Frontal cortex (tissue), 4 donors: ENCODE measurements around the gene GRIK4. TPM values are rescaled to one million over a fixed set of nuclear protein-coding genes. Genes with fewer than 3 reads are reported as not detected.

Experiments
- DNase-seq, 2 donors: peaks; one replicate each; pipeline ENCODE4 v3.0.0; 2012; ENCODE audit warnings: low spot score in 2 of 2
- FAIRE-seq: peaks from 2 replicates; lab custom pipeline; 2012; peaks lifted over from hg19 to GRCh38; lab: Jason Lieb, UNC
- total RNA-seq: library from RNA; depleted of rRNA; stranded (reverse); fragments of >200 nt; gene quantifications from one replicate; pipeline ENCODE4 v1.2.3, GENCODE V29; 2014
- donor health status: control.
- donor health status: control.
- donor health status: control.

Gene GRIK4
- total RNA-seq, 1 donor from 2014 or later, result 3.3 TPM

DNA sequence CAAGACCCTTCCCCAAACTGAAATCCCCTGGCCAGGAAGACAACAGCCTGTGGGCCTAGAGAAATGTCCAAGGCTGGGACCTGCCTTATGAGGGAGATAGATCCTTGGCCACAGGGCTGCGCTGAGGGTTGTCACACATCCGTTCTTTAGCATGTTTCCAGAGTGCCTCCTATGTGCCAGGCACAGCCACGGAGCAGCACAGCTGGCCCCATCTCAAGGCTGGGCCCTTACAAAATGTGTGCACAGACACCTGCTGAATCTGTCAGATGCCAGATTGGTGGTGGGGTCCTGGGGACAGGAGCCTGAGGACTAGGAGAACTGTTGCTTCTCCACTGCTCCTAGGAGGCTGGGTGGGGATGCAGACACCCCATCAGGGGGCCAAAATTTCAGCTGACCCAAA is 11.2 kb downstream of the GRIK4 start:
- FAIRE-seq, result no peak
- DNase-seq, result no peak

DNA sequence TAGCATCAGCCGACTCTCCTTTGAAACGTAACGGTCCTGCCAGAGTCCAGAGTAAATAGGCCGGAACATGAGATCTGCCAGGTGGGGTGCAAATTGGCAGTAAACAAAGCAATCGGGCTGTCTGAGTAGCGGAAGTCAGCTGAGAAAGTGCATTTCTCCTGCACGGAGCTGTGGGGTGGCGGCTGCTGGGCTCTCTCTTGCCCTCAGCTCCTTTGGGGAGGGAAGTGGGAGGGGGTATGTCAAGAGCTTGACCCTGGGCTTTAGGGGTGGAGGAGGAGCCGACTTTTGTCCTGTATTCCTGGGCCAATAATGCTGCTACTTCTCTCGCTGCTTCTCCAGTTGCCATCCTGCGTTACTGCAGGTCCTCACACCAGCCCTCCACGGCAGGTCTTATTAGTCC is 11.6 kb downstream of the GRIK4 start:
- DNase-seq (no peak), FAIRE-seq (no peak)

DNA sequence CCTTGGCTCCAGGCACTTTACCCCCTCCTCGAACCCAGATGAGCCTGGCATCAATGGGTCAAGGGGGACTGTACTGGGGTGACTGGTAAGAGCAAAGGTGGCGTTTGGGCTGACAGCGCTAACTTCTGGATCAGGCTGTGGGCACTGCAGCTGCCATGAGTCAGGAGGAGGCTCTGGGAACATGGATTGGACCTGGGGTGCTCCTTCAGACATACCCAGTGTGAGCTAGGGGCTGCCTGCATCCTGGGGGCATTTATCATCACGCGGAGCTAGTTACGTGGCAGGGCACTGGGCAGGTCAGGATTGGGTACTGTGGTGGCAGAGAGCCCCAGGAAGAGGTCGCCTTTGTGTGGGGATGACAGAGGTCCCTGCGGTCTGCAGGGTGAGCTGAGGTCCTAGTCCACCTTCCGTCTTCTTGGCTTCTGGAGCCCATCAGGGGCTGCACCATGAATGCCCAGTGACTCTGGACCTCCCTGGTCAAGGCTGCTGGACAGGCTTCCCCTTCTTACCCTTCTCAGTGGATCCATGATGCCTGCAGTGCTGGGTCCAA is 13.1 kb downstream of the GRIK4 start:
- FAIRE-seq, result no peak

DNA sequence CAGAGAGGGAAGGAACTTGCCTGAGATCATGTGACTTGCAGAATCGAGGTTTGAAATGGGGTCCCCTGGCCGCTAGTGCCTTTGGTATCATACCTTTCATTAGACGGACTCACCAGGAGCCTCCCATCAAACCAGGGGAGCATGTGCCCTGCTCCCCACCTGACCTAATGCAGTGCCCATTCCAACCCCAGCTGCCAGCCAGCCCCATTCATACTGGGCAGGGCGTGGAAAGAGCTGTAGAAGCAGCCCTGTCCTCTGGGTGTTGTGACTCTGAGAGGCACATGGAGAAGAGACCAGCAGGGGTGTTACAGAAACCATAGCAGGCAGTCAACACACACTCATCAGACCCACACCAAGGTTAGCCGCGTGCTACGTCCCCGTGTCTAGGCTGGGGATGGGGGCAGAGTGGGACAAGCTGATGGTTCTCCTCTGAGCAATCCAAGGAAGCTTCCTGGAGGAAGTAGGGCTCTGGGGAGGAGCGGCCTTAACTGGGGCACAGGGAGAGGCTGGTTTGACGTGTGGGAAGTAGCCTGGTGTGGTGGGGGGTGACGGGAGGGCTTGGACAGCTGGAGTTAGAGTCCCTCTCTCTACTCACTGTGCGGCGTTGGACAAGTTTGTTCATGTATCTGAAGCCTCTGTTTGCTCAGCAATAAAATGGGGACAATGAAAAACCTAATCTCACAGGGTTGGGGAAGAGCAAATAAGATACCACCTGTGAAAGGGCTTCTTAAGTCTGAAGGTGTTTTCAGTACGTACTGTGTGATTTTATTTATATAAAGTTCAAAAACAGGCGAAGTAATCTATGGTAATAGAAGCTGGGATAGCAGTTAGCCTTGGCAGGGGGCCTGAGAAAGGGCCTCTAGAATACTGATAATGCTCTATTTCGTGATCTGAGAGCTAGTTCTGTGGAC is 14.0 kb downstream of the GRIK4 start:
- FAIRE-seq, result no peak
- DNase-seq, result no peak

More for the DNA sequence above, 13.1 kb downstream of the GRIK4 start:
- DNase-seq, result no peak

DNA sequence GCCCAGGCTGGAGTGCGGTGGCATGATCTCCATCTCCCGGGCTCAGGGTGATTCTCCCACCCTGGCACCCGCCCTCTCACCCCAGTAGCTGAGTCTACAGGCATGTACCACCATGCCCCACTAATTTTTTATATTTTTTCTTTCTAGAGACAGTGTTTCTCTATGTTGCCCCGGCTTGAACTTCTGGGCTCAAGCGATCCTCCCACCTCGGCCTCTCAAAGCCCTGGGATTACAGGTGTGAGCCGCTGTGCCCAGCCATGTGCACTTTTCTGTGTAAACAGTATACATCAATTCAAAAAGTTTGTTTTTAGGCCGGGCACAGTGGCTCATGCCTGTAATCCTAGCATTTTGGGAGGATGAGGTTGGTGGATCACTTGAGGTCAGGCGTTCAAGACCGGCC is 14.7 kb downstream of the GRIK4 start:
- DNase-seq, result no peak
- no peak for FAIRE-seq

DNA sequence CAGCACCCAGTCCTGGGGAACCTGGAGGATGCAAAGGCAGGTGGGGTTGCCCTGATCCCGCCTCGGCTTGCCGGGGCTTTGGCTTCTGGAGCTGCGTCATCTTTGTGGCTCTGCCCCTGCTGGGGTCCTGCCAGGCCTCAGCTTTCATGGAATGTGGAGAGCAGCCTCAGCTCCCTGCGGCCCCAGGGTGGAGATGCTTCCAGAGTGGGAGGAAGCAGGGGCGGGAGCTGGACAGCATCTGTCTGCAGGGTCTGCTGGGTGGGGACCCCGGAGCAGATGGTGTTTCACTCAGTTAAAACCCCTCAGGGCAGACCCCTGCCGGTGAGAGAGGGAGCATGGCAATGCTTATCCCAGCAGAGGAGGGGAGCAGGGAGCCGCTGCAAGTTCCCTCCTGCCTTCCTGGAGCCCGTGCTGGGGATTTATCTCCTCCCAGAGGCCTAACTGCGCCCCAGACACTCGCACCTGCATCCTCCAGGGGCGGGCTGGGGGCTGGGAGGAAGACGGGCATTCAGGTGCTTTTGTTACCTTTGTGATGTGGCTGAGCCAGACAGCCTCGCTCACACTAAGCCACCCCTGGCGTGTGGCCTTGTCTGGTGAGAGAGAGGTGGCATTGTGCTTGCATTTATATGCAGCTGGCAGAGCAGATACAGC is 15.7 kb downstream of the GRIK4 start:
- FAIRE-seq (no peak), DNase-seq (no peak)

DNA sequence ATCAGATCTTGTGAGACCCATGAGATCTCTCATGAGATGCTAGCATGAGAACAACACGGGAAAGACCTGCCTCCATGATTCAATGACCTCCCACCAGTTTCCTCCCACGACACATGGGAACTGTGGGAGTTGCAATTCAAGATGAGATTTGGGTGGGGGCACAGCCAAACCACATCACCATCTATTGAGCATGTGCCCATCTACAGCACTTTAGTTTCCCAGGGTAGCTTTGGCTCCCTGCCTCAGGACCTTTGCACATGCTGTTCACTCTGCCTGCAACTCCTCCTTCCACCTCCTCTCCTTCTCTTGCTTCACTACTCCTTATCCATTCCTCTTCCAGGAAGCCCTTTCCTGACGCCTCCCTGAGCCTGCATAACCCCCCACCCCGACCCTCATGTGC is 17.2 kb downstream of the GRIK4 start:
- DNase-seq (no peak), FAIRE-seq (no peak)

DNA sequence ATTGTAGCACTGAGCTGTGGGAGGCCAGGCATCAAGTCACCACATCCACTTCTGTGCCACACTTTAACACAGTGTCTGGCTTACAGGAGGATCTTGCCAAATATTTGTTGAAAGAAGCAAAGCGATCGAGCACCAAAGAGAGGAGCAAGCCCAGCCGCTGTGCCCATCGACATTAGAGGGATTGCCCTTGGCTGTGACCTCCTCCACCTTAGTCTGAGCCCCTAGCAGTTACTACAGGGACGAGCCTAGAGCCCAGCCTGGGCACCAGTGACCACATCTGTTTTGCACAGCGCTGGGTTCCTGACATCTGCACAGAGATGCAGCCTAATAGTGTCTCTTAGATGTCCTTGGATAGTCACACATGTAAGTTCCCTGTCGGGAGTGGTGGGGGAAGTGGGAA is 17.7 kb downstream of the GRIK4 start:
- FAIRE-seq, result no peak
- DNase-seq, result no peak

DNA sequence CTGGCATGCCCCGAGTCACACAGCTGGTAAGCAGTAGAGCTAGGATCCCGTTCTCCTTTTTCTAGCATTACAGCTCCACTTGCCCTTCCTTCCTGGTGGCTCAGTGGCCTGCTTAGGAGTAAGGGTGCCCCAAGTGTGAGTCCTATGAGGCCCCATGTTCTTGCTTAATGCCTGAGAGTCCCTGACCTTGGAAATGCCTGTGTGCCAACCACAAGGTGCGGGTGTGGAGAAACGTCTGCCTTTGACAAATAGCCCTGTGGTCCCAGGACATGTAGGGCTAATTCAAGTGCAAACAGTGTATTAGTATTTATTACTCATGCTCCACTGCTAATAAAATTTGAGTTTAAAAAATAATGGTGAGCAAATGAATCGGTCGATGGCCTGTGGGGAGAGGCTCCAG is 18.4 kb downstream of the GRIK4 start:
- no peak for FAIRE-seq
- DNase-seq, result no peak

DNA sequence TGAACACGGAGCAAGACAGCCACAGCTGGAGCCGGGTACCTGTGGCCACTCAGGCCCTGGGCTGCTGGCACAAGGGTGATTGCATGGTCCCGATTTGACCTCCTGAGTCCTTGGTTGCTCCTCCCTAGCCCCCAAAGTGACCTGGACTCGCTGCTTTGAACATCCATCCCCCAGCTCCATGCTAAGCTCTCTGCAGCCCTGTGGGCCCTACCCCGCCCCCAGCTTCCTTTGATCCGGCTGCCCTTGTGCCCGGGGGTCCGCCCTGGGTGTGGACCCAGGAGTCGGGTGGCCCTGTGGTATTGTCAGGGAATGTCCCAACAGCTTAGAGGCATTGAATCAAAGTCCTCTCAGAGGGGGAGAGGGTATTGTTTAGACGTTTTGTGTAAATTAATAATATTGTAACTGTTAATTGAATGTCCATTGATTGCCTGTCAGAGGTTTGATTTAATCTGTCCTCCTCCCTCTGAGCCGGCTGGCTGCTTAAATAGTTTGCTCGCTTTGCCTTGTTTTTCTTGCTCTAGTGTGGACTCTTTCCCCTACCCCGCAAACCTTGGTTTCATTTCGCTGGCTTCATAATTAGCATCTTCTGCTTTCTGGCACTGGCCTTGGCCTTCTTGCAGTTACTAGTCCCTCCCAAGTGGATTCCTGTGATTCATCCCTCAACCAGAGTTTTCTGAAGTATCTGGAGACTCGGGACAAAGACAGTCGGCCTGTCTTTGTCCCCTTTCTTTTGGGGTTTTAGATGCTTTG is 20.7 kb downstream of the GRIK4 start:
- FAIRE-seq, result no peak
- no peak for DNase-seq

DNA sequence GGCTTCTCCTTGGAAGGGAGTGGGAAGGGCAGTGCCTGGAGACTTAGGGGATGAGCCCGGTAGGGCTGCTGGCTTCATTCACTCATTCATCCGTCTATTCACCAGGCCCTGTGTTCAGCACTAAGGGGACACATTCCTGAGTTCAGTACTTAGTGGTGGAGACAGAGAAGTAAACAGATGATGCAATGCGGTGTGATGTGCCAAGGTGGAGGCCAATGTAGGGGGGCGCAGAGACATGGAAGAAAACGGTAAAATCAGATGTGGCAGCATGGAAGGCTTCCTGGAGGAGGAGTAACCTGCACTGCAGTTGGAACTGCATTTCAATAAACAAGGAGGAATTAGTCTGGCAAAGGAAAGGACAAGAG is 21.3 kb downstream of the GRIK4 start:
- no peak for DNase-seq

DNA sequence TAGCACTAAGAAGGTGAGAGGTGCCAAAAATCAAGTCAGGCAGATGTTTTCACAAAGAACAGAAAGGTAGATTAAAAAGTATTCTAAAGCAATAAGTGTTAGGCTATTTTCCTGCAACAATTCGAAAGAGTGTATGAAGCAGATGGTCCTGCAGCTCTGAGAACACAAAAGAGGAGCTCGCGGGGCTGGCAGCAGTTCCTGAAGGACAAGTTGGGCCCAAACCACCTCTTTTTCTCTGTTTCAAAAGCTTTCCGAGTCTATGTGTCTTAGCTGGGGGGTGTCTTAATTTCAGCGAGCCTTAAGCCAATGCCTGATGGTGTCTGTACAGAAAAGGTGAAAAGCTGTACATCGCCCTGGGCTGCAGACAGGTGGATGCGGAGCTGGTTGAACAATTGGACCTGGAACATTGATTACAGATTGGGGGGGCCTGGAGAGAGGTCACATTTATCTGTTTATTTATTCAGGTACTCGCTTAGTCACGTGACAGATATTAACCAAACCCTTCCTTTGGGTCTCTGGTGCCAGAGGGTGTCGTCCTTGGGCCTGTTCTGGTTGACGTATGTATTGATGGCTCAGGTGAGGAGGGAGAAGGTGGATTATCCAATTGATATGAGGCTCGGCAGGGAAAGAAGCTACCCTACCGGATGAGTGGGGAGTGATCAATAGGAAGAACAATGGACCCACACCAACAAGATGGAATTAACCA is 24.7 kb downstream of the GRIK4 start:
- DNase-seq (no peak), FAIRE-seq (no peak)

More for the DNA sequence above, 21.3 kb downstream of the GRIK4 start:
- FAIRE-seq, result no peak

DNA sequence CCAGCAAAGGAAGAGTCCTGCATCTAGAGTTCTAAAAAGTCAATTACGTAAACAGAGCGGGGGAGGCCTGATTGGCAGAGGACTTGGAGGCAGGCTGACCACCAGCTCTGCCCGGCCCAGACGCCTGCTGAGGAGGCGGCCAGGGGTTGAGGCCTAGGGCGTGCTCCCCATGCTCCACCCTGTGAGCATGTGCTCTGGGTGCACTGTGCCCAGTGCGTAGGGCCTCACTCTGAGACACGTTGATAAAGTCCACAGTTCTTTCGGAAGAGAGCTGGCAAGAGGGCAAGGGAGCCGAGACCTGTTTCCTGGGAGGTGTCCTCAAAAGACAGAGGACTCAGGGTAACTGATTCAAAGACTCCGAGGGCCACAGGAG is 25.2 kb downstream of the GRIK4 start:
- no peak for DNase-seq
- no peak for FAIRE-seq

DNA sequence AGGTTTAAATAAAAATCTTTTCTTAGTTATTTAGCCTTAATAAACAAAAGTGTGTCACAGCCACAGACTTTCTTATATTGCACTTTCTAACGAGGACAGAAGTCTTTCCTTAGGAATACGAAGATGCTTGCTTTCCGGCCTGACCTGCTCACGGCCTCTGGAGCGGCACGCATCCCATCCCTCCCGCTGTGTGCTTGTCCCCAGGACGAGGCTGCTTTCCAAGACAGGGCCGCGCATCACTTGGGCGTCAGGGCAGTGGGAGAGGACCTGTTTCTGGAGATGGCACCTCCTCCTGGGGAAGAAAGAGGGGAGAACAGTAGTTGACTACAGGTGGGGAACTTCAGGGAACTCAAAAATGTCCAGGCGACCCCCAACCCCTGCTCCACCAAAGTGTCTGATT is 26.4 kb downstream of the GRIK4 start:
- no peak for DNase-seq
- FAIRE-seq, result no peak

DNA sequence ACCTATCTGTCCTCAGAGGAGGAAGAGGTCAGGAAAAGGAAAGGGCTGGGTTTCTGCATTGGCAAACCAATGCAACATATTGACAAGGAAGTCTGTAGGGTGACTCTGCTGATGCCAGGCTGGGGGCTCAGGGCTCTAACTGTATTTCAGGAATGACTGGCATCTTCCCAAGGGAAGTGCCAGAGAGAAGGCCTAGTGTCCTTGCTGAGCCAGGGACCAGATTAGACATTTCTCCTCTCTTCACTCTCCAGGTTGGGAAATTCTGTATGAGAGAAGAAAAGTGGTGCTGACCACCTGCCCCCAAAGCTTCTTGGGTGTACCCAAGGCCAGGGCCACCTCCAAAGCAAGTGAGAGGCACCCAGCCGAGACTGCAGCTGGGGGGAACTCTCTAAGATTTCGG is 27.2 kb downstream of the GRIK4 start:
- no peak for FAIRE-seq
- DNase-seq, result no peak

DNA sequence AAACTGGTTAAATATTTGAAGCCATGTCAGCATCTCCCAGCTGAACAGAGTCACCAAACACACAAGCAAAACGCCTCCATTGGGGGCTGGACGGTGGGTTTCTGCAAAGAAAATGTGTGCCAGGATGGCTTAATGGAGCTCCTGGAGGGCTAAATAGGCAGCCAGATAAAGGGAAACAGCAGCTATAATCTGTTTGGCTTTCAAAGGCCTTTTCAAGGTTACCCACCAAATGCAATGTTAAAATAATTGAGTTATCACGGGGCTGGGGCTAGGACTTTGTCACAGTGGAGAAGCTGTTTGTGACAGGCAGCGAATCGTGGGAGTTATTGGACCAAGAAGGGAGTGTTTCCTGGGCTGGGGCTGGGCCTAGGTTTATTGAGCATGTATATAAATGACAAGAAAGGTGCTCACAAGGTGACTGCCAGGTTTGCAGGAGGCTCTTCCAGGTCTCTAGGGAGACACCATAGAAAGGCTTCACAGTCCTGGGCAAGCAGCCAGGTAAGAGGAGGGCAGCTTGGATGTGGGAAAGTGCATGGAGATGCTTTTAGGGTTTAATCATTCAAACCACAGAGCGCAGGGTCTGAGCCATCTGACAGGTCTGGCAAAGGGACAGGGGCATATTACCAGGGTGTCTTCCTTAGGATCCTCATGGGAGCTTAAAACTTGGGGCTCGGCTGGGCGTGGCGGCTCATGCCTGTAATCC is 28.3 kb downstream of the GRIK4 start:
- DNase-seq, result no peak
- FAIRE-seq, result no peak

DNA sequence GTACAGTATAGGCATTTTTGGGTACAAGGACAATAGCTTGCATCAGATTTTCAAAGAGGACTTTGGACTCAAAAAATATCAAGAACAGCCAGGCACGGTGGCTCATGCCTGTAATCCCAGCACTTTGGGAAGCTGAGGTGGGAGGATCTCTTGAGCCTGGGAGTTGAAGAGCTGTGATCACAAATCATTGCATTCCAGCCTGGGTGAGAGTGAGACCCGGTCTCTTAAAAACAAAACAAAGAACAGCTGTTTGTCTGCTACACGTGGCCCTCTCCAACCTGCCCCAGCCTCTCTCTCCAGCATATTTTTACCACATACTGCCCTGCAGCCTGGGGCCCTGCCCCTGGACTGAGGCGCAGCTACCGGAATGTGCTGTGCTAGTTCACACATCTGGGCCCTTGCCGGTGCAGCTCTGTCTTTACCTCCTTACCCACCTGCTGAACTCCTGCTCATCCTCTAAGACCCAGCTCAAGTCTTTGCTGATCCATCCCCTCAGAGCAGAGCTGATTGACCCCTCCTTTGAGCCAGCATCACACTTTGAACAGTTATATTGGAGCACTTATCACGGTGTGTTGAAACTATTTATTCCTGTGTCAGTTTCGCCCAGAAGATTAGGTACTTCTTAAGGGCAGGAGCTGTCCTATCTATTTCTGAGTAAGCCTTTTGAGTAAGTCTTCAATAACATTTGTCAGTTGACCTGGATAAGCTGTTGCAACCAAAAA is 29.4 kb downstream of the GRIK4 start:
- DNase-seq, result no peak
- FAIRE-seq, result no peak

DNA sequence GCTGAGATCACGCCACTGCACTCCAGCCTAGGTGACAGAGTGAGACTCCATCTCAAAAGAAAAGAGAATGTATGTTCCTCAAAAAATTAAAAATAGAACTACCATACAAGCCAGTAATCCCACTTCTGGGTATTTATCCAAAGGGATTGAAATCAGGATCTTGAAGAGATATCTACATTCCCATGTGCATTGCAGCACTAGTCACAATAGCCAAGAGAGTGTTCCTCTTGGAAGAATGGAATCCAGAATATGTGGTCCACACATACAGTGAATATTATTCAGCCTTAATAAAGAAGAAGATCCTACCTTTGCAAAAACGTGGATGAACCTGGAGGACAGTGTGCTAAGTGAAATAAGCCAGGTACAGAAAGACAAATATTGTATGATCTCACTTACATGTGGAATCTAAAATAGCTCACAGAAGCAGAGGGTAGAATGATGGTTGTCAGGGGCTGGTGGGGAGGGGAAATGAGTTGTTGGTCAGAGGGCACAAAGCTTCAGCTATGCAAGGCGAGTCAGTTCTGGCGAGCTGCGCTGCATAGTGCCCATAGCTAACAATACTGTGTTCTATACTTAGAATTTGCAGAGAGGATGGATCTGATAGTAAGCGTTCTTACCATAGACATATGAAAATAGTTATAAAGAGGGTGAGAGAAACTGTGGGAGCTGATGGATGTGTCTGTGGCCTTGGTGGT is 32.1 kb downstream of the GRIK4 start:
- no peak for DNase-seq
- no peak for FAIRE-seq
